ENCODE measurements around the gene CCDC85C. TPM values are rescaled to one million over a fixed set of nuclear protein-coding genes. Genes with fewer than 3 reads are reported as not detected.
A peak's percentile ranks its signal among the peaks of the same experiment; 100 is the strongest.

Gene CCDC85C
- total RNA-seq, 1 experiment from 2014 or later = 36.4 TPM

DNA sequence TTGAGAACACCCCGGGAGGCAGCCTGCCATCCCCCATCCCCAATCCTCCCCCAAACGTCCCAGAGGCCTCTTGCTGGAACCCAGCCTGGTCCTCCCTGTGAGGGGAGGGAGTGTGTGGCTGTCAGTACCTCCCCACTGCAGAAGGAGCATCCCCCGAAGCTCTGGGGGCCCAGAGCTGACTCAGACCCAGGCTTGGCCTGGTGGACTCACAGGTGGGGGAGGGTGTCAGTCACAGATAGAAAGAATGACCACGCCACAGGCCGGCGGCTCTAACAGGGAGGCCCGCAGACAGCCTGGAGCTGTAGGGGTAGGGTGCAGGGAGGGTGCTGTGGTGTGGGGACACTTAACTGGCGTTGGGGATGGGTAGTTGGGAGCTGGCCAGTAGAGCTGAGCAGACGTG lies 46.2 kb upstream of the CCDC85C start:
- Histone ChIP-seq H2AFZ (ENCODE audit: low read length) (no peak overlapping the region), H3K79me2 (ENCODE audit: low read length) (no peaks in the 10 kb centered on the region), H3K36me3 (ENCODE audit: low read depth, low read length) (no peaks in the 10 kb centered on the region), H3K9me2 (replicated peaks; ENCODE audit: low read length) (no peaks in the 10 kb centered on the region), H3F3A (ENCODE audit: low read length, unreplicated experiment) (no peaks in the 10 kb centered on the region), H3K27me3 (ENCODE audit: low read length) (no peaks in the 10 kb centered on the region), H4K20me1 (ENCODE audit: low read length) (no peaks in the 10 kb centered on the region), H3K4me1 (ENCODE audit: insufficient read depth, low read length) (no peaks in the 10 kb centered on the region; the same call in 1 of the 2 replicates), H3K9ac (ENCODE audit: low read length) (no peak overlapping the region), H3K4me3 (ENCODE audit: low read length) (no peak overlapping the region), H3K4me2 (ENCODE audit: low read length) (no peak overlapping the region), H3K9me3 (ENCODE audit: low read length) (no peaks in the 10 kb centered on the region), H3K27ac (ENCODE audit: low read length) (no peak overlapping the region)
- ATAC-seq (no peak), DNase-seq (no peak)
- POLR2A ChIA-PET (ENCODE audit: unreplicated experiment) = no interaction called here
- no TSS peak for BruUV-seq (replicated peaks)
- no peak for TF ChIP-seq EZH2 (IDR thresholded peaks at IDR 0.05; ENCODE audit: low read length, unreplicated experiment)
- no peak for TF ChIP-seq EZH2phosphoT487 (IDR thresholded peaks at IDR 0.05; ENCODE audit: borderline replicate concordance, low read length)
- no peak for TF ChIP-seq CTCF (conservative IDR thresholded peaks at IDR 0.05; ENCODE audit: low read depth, low read length)
- CTCF ChIA-PET = no interaction called here
- intact Hi-C loops (cut with micrococcal nuclease) = no loop called here

- no peak overlapping the region for H3K4me2 ChIP-seq (ENCODE audit: low read length)
- no peaks in the 10 kb centered on the region for H3K79me2 ChIP-seq (ENCODE audit: low read length)
- H3K36me3 ChIP-seq (ENCODE audit: low read depth, low read length) = no peaks in the 10 kb centered on the region
- ATAC-seq (no peak), DNase-seq (no peak)
- no peak for TF ChIP-seq EZH2 (IDR thresholded peaks at IDR 0.05; ENCODE audit: low read length, unreplicated experiment)
- no peak for TF ChIP-seq CTCF (conservative IDR thresholded peaks at IDR 0.05; ENCODE audit: low read depth, low read length)
- TF ChIP-seq EZH2phosphoT487 (IDR thresholded peaks at IDR 0.05; ENCODE audit: borderline replicate concordance, low read length) = no peak
- ChIA-PET POLR2A (ENCODE audit: unreplicated experiment) (no interaction called here), CTCF (no interaction called here)
- no peak overlapping the region for H3K9ac ChIP-seq (ENCODE audit: low read length)
- H3K4me1 ChIP-seq (ENCODE audit: insufficient read depth, low read length) = no peaks in the 10 kb centered on the region; the same call in 1 of the 2 replicates
- no peaks in the 10 kb centered on the region for H3K9me2 ChIP-seq (replicated peaks; ENCODE audit: low read length)
- H3K4me3 ChIP-seq (ENCODE audit: low read length) = no peak overlapping the region
- H2AFZ ChIP-seq (ENCODE audit: low read length) = no peak overlapping the region
- no peak overlapping the region for H3K27ac ChIP-seq (ENCODE audit: low read length)
- intact Hi-C loops (cut with micrococcal nuclease) = no loop called here
- no peaks in the 10 kb centered on the region for H3K9me3 ChIP-seq (ENCODE audit: low read length)
- H4K20me1 ChIP-seq (ENCODE audit: low read length) = no peaks in the 10 kb centered on the region
- BruUV-seq (replicated peaks) = no TSS peak
- H3K27me3 ChIP-seq (ENCODE audit: low read length) = no peaks in the 10 kb centered on the region
- H3F3A ChIP-seq (ENCODE audit: low read length, unreplicated experiment) = no peaks in the 10 kb centered on the region
These were observed 45.6 kb upstream of the CCDC85C start for GRCh38 chr14:99649643-99650042.

DNA sequence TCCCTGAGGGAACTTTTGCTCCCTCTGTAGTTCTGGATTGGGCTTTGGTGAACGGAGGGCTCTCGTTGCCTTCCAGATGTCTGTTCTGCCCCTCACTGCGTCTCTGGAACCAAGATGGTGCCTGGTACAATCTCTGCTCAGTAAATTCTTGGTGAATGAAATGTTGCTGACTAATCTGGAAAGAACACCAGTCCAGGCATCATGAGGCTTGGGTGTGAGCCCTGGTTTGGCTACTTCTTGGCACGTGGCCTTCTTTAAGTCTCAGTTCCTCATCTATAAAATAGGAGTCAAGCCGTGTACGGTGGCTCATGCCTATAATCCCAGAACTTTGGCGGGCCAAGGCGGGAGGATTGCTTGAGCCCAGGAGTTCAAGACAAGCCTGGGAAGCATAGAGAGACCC lies 45.2 kb upstream of the CCDC85C start:
- Histone ChIP-seq H3K9ac (ENCODE audit: low read length) (no peak overlapping the region), H3K4me3 (ENCODE audit: low read length) (no peak overlapping the region), H3K36me3 (ENCODE audit: low read depth, low read length) (no peaks in the 10 kb centered on the region), H3K27me3 (ENCODE audit: low read length) (no peaks in the 10 kb centered on the region), H3K9me2 (replicated peaks; ENCODE audit: low read length) (no peaks in the 10 kb centered on the region), H3K79me2 (ENCODE audit: low read length) (no peaks in the 10 kb centered on the region), H2AFZ (ENCODE audit: low read length) (no peak overlapping the region), H3F3A (ENCODE audit: low read length, unreplicated experiment) (no peaks in the 10 kb centered on the region), H3K9me3 (ENCODE audit: low read length) (no peaks in the 10 kb centered on the region), H3K27ac (ENCODE audit: low read length) (no peak overlapping the region), H3K4me1 (ENCODE audit: insufficient read depth, low read length) (no peaks in the 10 kb centered on the region; the same call in 1 of the 2 replicates), H4K20me1 (ENCODE audit: low read length) (no peaks in the 10 kb centered on the region), H3K4me2 (ENCODE audit: low read length) (no peak overlapping the region)
- no TSS peak for BruUV-seq (replicated peaks)
- POLR2A ChIA-PET (ENCODE audit: unreplicated experiment) = no interaction called here
- no peak for TF ChIP-seq CTCF (conservative IDR thresholded peaks at IDR 0.05; ENCODE audit: low read depth, low read length)
- TF ChIP-seq EZH2phosphoT487 (IDR thresholded peaks at IDR 0.05; ENCODE audit: borderline replicate concordance, low read length) = no peak
- no peak for TF ChIP-seq EZH2 (IDR thresholded peaks at IDR 0.05; ENCODE audit: low read length, unreplicated experiment)
- intact Hi-C loops (cut with micrococcal nuclease) = no loop called here
- ATAC-seq (no peak), DNase-seq (peak; percentile 20)
- CTCF ChIA-PET = no interaction called here

Data from PC-3 (cell line).